Measurements from ENCODE around the gene SLC35F3. TPM values are rescaled to one million over a fixed set of nuclear protein-coding genes. Genes with fewer than 3 reads are reported as not detected.

Gene SLC35F3
- total RNA-seq, 1 experiment from 2014 or later, result not detected

DNA sequence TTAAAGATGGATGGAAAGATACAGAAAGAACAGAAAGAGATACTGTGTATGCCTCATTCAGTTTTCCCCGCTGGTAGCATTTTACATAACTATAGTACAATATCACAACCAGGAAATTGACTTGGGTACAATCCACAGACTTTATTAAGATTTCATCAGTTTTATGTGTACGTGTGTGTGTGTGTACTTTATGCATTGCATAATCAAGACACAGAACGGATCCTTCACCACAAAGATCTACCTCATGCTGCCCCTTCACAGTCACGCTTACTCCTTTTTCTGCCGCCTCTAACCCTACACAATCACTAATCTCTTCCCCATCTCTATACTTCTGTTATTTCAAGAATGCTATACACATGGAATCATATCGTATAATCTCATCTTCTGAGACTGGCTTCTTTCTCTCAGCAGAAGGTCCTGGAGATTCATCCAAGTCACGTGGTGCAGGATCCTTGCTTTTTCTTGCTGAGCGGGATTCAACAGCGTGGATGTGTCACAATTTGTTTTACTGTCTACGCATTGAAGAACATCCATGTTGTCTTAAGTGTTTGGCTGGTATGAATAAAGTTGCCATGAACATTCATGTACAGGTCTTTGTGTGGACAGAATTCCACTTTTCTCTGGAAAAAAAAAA lies 76.7 kb downstream of the SLC35F3 start:
- Histone ChIP-seq H3K36me3 (ENCODE audit: control insufficient read depth, insufficient read depth, low read length) (no peaks in the 10 kb centered on the region), H3K27me3 (replicated peaks; ENCODE audit: control insufficient read depth, insufficient read depth, low read length) (no peaks in the 10 kb centered on the region; the same call in 1 of the 2 replicates), H3K9me3 (no peaks in the 10 kb centered on the region), H3K4me1 (no peaks in the 10 kb centered on the region), H3K4me3 (ENCODE audit: low read depth, low read length) (no peak overlapping the region)
- no peaks in the 10 kb centered on the region for H3K36me3 Mint-ChIP-seq (ENCODE audit: insufficient read depth, unreplicated experiment)
- intact Hi-C loops (cut with micrococcal nuclease; ENCODE audit: unreplicated experiment), result no loop called here
- H3K9me3 Mint-ChIP-seq (ENCODE audit: unreplicated experiment), result no peaks in the 10 kb centered on the region
- H3K4me1 Mint-ChIP-seq (ENCODE audit: low read depth, unreplicated experiment), result no peaks in the 10 kb centered on the region
- no peak overlapping the region for H3K4me3 Mint-ChIP-seq (ENCODE audit: unreplicated experiment)
- ChIA-PET POLR2A (no interaction called here), CTCF (no interaction called here)
- H3K27ac Mint-ChIP-seq (ENCODE audit: unreplicated experiment), result no peak overlapping the region
- no peak for DNase-seq
- no TSS peak for BruUV-seq (replicated peaks)
- peaks cover 8% of the 10 kb centered on the region for H3K27me3 Mint-ChIP-seq (ENCODE audit: insufficient read depth, unreplicated experiment)
- TF ChIP-seq, protein P1, sequence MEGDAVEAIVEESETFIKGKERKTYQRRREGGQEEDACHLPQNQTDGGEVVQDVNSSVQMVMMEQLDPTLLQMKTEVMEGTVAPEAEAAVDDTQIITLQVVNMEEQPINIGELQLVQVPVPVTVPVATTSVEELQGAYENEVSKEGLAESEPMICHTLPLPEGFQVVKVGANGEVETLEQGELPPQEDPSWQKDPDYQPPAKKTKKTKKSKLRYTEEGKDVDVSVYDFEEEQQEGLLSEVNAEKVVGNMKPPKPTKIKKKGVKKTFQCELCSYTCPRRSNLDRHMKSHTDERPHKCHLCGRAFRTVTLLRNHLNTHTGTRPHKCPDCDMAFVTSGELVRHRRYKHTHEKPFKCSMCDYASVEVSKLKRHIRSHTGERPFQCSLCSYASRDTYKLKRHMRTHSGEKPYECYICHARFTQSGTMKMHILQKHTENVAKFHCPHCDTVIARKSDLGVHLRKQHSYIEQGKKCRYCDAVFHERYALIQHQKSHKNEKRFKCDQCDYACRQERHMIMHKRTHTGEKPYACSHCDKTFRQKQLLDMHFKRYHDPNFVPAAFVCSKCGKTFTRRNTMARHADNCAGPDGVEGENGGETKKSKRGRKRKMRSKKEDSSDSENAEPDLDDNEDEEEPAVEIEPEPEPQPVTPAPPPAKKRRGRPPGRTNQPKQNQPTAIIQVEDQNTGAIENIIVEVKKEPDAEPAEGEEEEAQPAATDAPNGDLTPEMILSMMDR (IDR thresholded peaks at IDR 0.05; ENCODE audit: insufficient read depth in 1 of 2, low read depth in 1 of 2, low read length in 1 of 2, severe bottlenecking in 1 of 2, unreplicated experiment in 1 of 2), result no peak

DNA sequence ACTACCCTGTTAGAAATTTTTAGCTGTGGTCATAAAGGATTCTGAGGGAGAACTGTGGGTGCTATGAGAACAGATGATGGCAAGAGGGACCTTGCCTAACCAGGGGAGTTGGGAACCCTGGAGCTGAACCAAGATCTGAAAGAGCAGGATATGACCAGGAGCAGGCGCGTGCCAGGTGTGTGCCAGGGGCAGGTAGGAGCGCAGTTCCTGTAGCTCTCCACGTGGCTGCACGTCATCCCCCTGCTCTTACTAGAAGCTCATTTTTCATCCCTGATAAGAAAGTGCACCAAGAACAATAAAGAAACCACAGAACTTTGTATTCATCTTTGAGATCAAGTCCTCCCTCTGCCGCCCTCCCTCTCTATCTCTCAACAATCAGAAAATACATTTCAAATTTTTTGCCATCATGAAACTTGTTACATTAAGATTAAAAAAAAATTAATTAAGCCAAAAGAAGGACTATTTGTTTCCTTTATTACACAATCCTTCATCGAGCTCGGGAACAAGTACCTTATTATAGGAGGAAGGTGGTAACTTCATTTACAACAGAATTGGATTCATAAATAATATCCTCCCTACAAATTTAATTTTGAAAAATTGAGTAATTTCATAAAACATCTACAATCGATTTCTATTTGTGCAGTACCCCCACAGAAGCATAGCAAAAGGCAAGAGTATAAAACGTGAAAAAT lies 78.5 kb downstream of the SLC35F3 start:
- Mint-ChIP-seq H3K9me3 (ENCODE audit: unreplicated experiment) (no peaks in the 10 kb centered on the region), H3K36me3 (ENCODE audit: insufficient read depth, unreplicated experiment) (no peaks in the 10 kb centered on the region), H3K4me3 (ENCODE audit: unreplicated experiment) (no peak overlapping the region), H3K27ac (ENCODE audit: unreplicated experiment) (no peak overlapping the region), H3K27me3 (ENCODE audit: insufficient read depth, unreplicated experiment) (peaks cover 19% of the 10 kb centered on the region), H3K4me1 (ENCODE audit: low read depth, unreplicated experiment) (no peaks in the 10 kb centered on the region)
- no peak for DNase-seq
- CTCF ChIA-PET, result no interaction called here
- no TSS peak for BruUV-seq (replicated peaks)
- TF ChIP-seq, protein P1 (IDR thresholded peaks at IDR 0.05; ENCODE audit: insufficient read depth in 1 of 2, low read depth in 1 of 2, low read length in 1 of 2, severe bottlenecking in 1 of 2, unreplicated experiment in 1 of 2), result no peak
- H3K27me3 ChIP-seq (replicated peaks; ENCODE audit: control insufficient read depth, insufficient read depth, low read length), result no peaks in the 10 kb centered on the region; the same call in 1 of the 2 replicates
- H3K36me3 ChIP-seq (ENCODE audit: control insufficient read depth, insufficient read depth, low read length), result no peaks in the 10 kb centered on the region
- intact Hi-C loops (cut with micrococcal nuclease; ENCODE audit: unreplicated experiment), result no loop called here
- no peak overlapping the region for H3K4me3 ChIP-seq (ENCODE audit: low read depth, low read length)
- H3K9me3 ChIP-seq, result no peaks in the 10 kb centered on the region
- POLR2A ChIA-PET, result no interaction called here
- H3K4me1 ChIP-seq, result no peaks in the 10 kb centered on the region

DNA sequence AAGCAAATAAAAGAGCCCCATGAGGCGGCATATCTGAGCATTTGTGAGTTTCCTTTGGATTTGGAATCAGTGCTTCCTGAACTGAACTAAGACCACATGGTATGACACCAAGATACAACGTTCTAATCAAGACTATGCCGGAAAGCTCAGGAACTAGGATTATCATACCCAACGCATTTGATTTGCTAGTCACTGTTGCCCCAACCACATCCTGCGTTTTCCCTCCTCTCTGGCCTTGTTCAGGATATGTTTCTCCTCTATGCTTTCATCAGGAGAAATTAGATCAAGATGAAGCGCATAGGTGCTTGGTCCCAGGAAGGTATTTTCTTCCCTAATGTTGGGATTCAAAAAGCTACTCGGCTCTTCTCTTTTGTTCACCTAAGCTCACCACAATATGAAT lies 79.3 kb downstream of the SLC35F3 start:
- CTCF ChIA-PET, result no interaction called here

More for the DNA sequence above, 79.3 kb downstream of the SLC35F3 start:
- no peaks in the 10 kb centered on the region for H3K4me1 ChIP-seq
- no peaks in the 10 kb centered on the region; the same call in none of the 2 replicates for H3K27me3 ChIP-seq (replicated peaks; ENCODE audit: control insufficient read depth, insufficient read depth, low read length)
- no peaks in the 10 kb centered on the region for H3K36me3 Mint-ChIP-seq (ENCODE audit: insufficient read depth, unreplicated experiment)
- no TSS peak for BruUV-seq (replicated peaks)
- no peaks in the 10 kb centered on the region for H3K9me3 ChIP-seq
- no peak overlapping the region for H3K27ac Mint-ChIP-seq (ENCODE audit: unreplicated experiment)
- DNase-seq, result no peak
- intact Hi-C loops (cut with micrococcal nuclease; ENCODE audit: unreplicated experiment), result no loop called here
- peaks cover 19% of the 10 kb centered on the region for H3K27me3 Mint-ChIP-seq (ENCODE audit: insufficient read depth, unreplicated experiment)
- no peaks in the 10 kb centered on the region for H3K36me3 ChIP-seq (ENCODE audit: control insufficient read depth, insufficient read depth, low read length)
- H3K4me3 Mint-ChIP-seq (ENCODE audit: unreplicated experiment), result no peak overlapping the region
- H3K4me3 ChIP-seq (ENCODE audit: low read depth, low read length), result no peak overlapping the region
- no peaks in the 10 kb centered on the region for H3K4me1 Mint-ChIP-seq (ENCODE audit: low read depth, unreplicated experiment)
- H3K9me3 Mint-ChIP-seq (ENCODE audit: unreplicated experiment), result no peaks in the 10 kb centered on the region
- POLR2A ChIA-PET, result no interaction called here
- TF ChIP-seq, protein P1 (IDR thresholded peaks at IDR 0.05; ENCODE audit: insufficient read depth in 1 of 2, low read depth in 1 of 2, low read length in 1 of 2, severe bottlenecking in 1 of 2, unreplicated experiment in 1 of 2), result no peak
